SK-N-MC (cell line): Measurements from ENCODE around the gene FMNL3.
"Not testable (repeated sequence)": the region's sequence is repeated elsewhere in the genome, so short reads cannot be mapped to it uniquely, and the experiment has no call there.

ENCODE experiments used
- DNase-seq: peaks from one replicate; pipeline ENCODE4 v3.0.0-alpha.2; 2011; ENCODE audit warnings: low read depth, low spot score
- H3K27ac ChIP-seq: fragments of 200-600 bp; sonication (generic); 2 replicates; pipeline ENCODE4 v1.5.1; 2016; ENCODE audit warnings: mixed run types
- H3K36me3 ChIP-seq: fragments of 200-600 bp; sonication (generic); 2 replicates; pipeline ENCODE4 v1.6.1; 2017; ENCODE audit warnings: antibody characterized with exemption, low read length, mixed read lengths; ENCODE audit not compliant: insufficient read depth
- H3K4me3 ChIP-seq: fragments of 200-600 bp; sonication (generic); 2 replicates; pipeline ENCODE4 v1.5.1; 2016
- H3K9ac ChIP-seq: fragments of 200-600 bp; sonication (generic); 2 replicates; pipeline ENCODE4 v1.8.0; 2017; ENCODE audit warnings: mixed run types, mixed read lengths; ENCODE audit not compliant: insufficient read length
- H3K9me3 ChIP-seq: fragments of 200-600 bp; sonication (generic); 2 replicates; pipeline ENCODE4 v1.6.1; 2017; ENCODE audit warnings: low read depth, mild to moderate bottlenecking, antibody characterized with exemption, low read length, moderate library complexity, mixed read lengths
- EZH2 ChIP-seq: fragments of 200-600 bp; sonication (generic); IDR thresholded peaks from one replicate; pipeline ENCODE4 v1.6.1; 2017; ENCODE audit warnings: antibody characterized with exemption
- FOXP2 ChIP-seq: optimal IDR thresholded peaks from 2 replicates; pipeline ENCODE3; 2011; ENCODE audit warnings: mild to moderate bottlenecking, moderate library complexity; ENCODE audit not compliant: insufficient read depth; ENCODE audit errors: extremely low read length, control extremely low read depth
- POLR2AphosphoS5 ChIP-seq: IDR thresholded peaks from 2 replicates; pipeline ENCODE4 v1.6.1; 2012; ENCODE audit warnings: mild to moderate bottlenecking, low read depth, low read length, borderline replicate concordance

Gene FMNL3

GRCh38 chr12:49616533-49617219 lies 90.5 kb downstream of the FMNL3 start:
- no peak for DNase-seq
- Histone ChIP-seq H3K27ac (no peak overlapping the region), H3K9me3 (no peaks in the 10 kb centered on the region), H3K9ac (no peak overlapping the region), H3K36me3 (no peaks in the 10 kb centered on the region), H3K4me3 (no peak overlapping the region)
- TF ChIP-seq EZH2 = no peak
- no peak for TF ChIP-seq POLR2AphosphoS5

GRCh38 chr12:49615725-49616124 lies 91.5 kb downstream of the FMNL3 start:
- Histone ChIP-seq H3K27ac (no peak overlapping the region), H3K9me3 (no peaks in the 10 kb centered on the region), H3K4me3 (no peak overlapping the region), H3K9ac (no peak overlapping the region), H3K36me3 (no peaks in the 10 kb centered on the region)
- DNase-seq = no peak
- no peak for TF ChIP-seq EZH2
- no peak for TF ChIP-seq FOXP2
- no peak for TF ChIP-seq POLR2AphosphoS5

GRCh38 chr12:49612210-49612609 lies 95.0 kb downstream of the FMNL3 start:
- H3K27ac ChIP-seq = no peak overlapping the region
- no peaks in the 10 kb centered on the region for H3K9me3 ChIP-seq

GRCh38 chr12:49610785-49611184 lies 96.4 kb downstream of the FMNL3 start:
- H3K9ac ChIP-seq, H3K27ac ChIP-seq, H3K9me3 ChIP-seq, DNase-seq, H3K4me3 ChIP-seq, H3K36me3 ChIP-seq: not testable (repeated sequence)

More at GRCh38 chr12:49612210-49612609, 95.0 kb downstream of the FMNL3 start:
- H3K4me3 ChIP-seq = no peak overlapping the region
- no peaks in the 10 kb centered on the region for H3K36me3 ChIP-seq
- DNase-seq = no peak
- no peak for TF ChIP-seq FOXP2
- TF ChIP-seq EZH2 = no peak
- TF ChIP-seq POLR2AphosphoS5 = no peak
- no peak overlapping the region for H3K9ac ChIP-seq

GRCh38 chr12:49609875-49610154 lies 97.4 kb downstream of the FMNL3 start:
- no peaks in the 10 kb centered on the region for H3K36me3 ChIP-seq
- TF ChIP-seq POLR2AphosphoS5 (no peak), EZH2 (no peak), FOXP2 (no peak)
- no peak for DNase-seq
- no peak overlapping the region for H3K27ac ChIP-seq
- no peaks in the 10 kb centered on the region for H3K9me3 ChIP-seq
- no peak overlapping the region for H3K9ac ChIP-seq
- H3K4me3 ChIP-seq = no peak overlapping the region

- TF ChIP-seq EZH2 = no peak
- TF ChIP-seq FOXP2 = no peak
- no peak for TF ChIP-seq POLR2AphosphoS5
- H3K9me3 ChIP-seq = no peaks in the 10 kb centered on the region
- no peak overlapping the region for H3K4me3 ChIP-seq
- H3K9ac ChIP-seq = no peak overlapping the region
- H3K36me3 ChIP-seq = no peaks in the 10 kb centered on the region
- DNase-seq = no peak
- H3K27ac ChIP-seq = no peak overlapping the region
Observed at GRCh38 chr12:49609059-49609874, 97.9 kb downstream of the FMNL3 start.

GRCh38 chr12:49605539-49605938 lies 101.7 kb downstream of the FMNL3 start, which contains the start of gene FAM186B:
Gene FAM186B, minus strand, starts transcription at chr12:49605639. Its CDS starts 162 bp downstream, at chr12:49605477.
- H3K9ac ChIP-seq = peak within 1 kb of the TSS; percentile 29
- not testable (repeated sequence) for H3K9me3 ChIP-seq, H3K36me3 ChIP-seq, DNase-seq
- H3K27ac ChIP-seq = peak within 1 kb of the TSS; percentile 42
- H3K4me3 ChIP-seq = peak within 1 kb of the TSS; percentile 54

- Histone ChIP-seq H3K4me3 (peak overlapping the region; percentile 54), H3K27ac (peak overlapping the region; percentile 42), H3K9ac (peak overlapping the region; percentile 29), H3K9me3 (no peaks in the 10 kb centered on the region), H3K36me3 (no peaks in the 10 kb centered on the region)
- no peak for TF ChIP-seq FOXP2
- TF ChIP-seq EZH2 = no peak
- TF ChIP-seq POLR2AphosphoS5 = no peak; the same call in 1 of the 2 replicates
- peak; percentile 37 for DNase-seq
Observed at GRCh38 chr12:49604856-49605255, 102.3 kb downstream of the FMNL3 start.

GRCh38 chr12:49603721-49604120 lies 103.5 kb downstream of the FMNL3 start:
- H3K27ac ChIP-seq = no peak overlapping the region
- no peak overlapping the region for H3K4me3 ChIP-seq
- no peaks in the 10 kb centered on the region for H3K9me3 ChIP-seq
- no peak for DNase-seq
- no peak overlapping the region for H3K9ac ChIP-seq
- TF ChIP-seq FOXP2 = no peak
- no peak for TF ChIP-seq EZH2
- TF ChIP-seq POLR2AphosphoS5 = no peak
- no peaks in the 10 kb centered on the region for H3K36me3 ChIP-seq
